Choroid plexus epithelial cell (primary cell): ENCODE results near the gene C1orf56.

Source experiments
- DNase-seq: peaks from one replicate; pipeline ENCODE4 v3.0.0-alpha.2; 2010; ENCODE audit warnings: low read depth
- H3K4me3 ChIP-seq: 2 replicates; pipeline ENCODE4 v1.5.1; 2011; ENCODE audit warnings: low read depth, mild to moderate bottlenecking, control low read depth, low read length, moderate library complexity
- CTCF ChIP-seq: conservative IDR thresholded peaks from 2 replicates; pipeline ENCODE4 v1.5.1; 2011; ENCODE audit warnings: low read depth, mild to moderate bottlenecking, control low read depth, inconsistent platforms, low read length, moderate library complexity

Gene C1orf56

GRCh38 chr1:151054971-151055547, 7.5 kb downstream of the C1orf56 start:
- no peak overlapping the region for H3K4me3 ChIP-seq
- TF ChIP-seq CTCF: no peak
- no peak for DNase-seq

- DNase-seq: no peak
- TF ChIP-seq CTCF: no peak
- no peak overlapping the region for H3K4me3 ChIP-seq
These were observed 8.0 kb downstream of the C1orf56 start for GRCh38 chr1:151055581-151055980.

GRCh38 chr1:151056149-151056548, 8.6 kb downstream of the C1orf56 start:
- no peak for DNase-seq
- TF ChIP-seq CTCF: no peak
- no peak overlapping the region for H3K4me3 ChIP-seq

- H3K4me3 ChIP-seq: peak overlapping the region; percentile 97
- no peak for DNase-seq
- no peak for TF ChIP-seq CTCF
These were observed 11.1 kb downstream of the C1orf56 start for GRCh38 chr1:151058692-151059091.

GRCh38 chr1:151059109-151060006, 11.8 kb downstream of the C1orf56 start, which contains the start of gene CDC42SE1:
Gene CDC42SE1, minus strand, starts transcription at chr1:151059622. Its CDS starts 3,892 bp downstream, at chr1:151055730.
- peak within 1 kb of the TSS; percentile 97 for H3K4me3 ChIP-seq
- TF ChIP-seq CTCF: peak; percentile 72
- peak; percentile 85 for DNase-seq

GRCh38 chr1:151060007-151060656, 12.6 kb downstream of the C1orf56 start, which contains the start of gene MLLT11:
Gene MLLT11, plus strand, starts transcription at chr1:151060397. Its CDS starts 6,828 bp downstream, at chr1:151067225.
- peak within 1 kb of the TSS; percentile 97 for H3K4me3 ChIP-seq
- TF ChIP-seq CTCF: no peak
- DNase-seq: peak; percentile 76
